Activated T-helper 1 cell treated with Interleukin-2 at 50 U/mL for 16 hours (primary cell): ENCODE results near the gene ALKBH6.
"Not testable (repeated sequence)": the region's sequence is repeated elsewhere in the genome, so short reads cannot be mapped to it uniquely, and the experiment has no call there.

Source experiments
- DNase-seq: peaks from one replicate; pipeline ENCODE4 v3.0.0-alpha.2; 2020; ENCODE audit warnings: low read depth

Gene ALKBH6

GRCh38 chr19:35992907-35993765 is 20.9 kb downstream of the ALKBH6 start:
- DNase-seq: no peak

GRCh38 chr19:35991731-35992450 is 22.1 kb downstream of the ALKBH6 start:
- DNase-seq: no peak

GRCh38 chr19:35990771-35991730 is 23.0 kb downstream of the ALKBH6 start:
- DNase-seq: no peak

GRCh38 chr19:35990156-35990555 is 23.9 kb downstream of the ALKBH6 start:
- no peak for DNase-seq

GRCh38 chr19:35988824-35989223 is 25.2 kb downstream of the ALKBH6 start:
- DNase-seq: no peak

- no peak for DNase-seq
Measured at GRCh38 chr19:35987571-35987896, 26.5 kb downstream of the ALKBH6 start.

- DNase-seq: no peak
Measured at GRCh38 chr19:35986664-35987570, 27.1 kb downstream of the ALKBH6 start.

GRCh38 chr19:35986111-35986510 is 27.9 kb downstream of the ALKBH6 start:
- no peak for DNase-seq

- no peak for DNase-seq
Measured at GRCh38 chr19:35983177-35983576, 30.8 kb downstream of the ALKBH6 start.

GRCh38 chr19:35980997-35981396 is 33.0 kb downstream of the ALKBH6 start:
- not testable (repeated sequence) for DNase-seq

GRCh38 chr19:35978832-35979365 is 35.1 kb downstream of the ALKBH6 start:
- no peak for DNase-seq

GRCh38 chr19:35978271-35978670 is 35.7 kb downstream of the ALKBH6 start:
- no peak for DNase-seq

- DNase-seq: no peak
Measured at GRCh38 chr19:35977446-35978222, 36.4 kb downstream of the ALKBH6 start.

GRCh38 chr19:35975608-35976214 is 38.3 kb downstream of the ALKBH6 start:
- DNase-seq: no peak

GRCh38 chr19:35973487-35973886 is 40.5 kb downstream of the ALKBH6 start:
- no peak for DNase-seq

GRCh38 chr19:35966771-35967170 is 47.2 kb downstream of the ALKBH6 start:
- DNase-seq: no peak

- no peak for DNase-seq
Measured at GRCh38 chr19:35963514-35963913, 50.5 kb downstream of the ALKBH6 start.

- no peak for DNase-seq
Measured at GRCh38 chr19:35960432-35960972, 53.5 kb downstream of the ALKBH6 start.

GRCh38 chr19:35959968-35960320 is 54.1 kb downstream of the ALKBH6 start:
- DNase-seq: no peak
